GM23248 (cell line): ENCODE measurements around the gene S100G.

Experiments
- EZH2 ChIP-seq: fragments of 200-600 bp; sonication (generic); IDR thresholded peaks from 2 replicates; pipeline ENCODE4 v1.6.1; 2018; ENCODE audit warnings: antibody characterized with exemption, mild to moderate bottlenecking; ENCODE audit not compliant: insufficient read depth, poor library complexity, severe bottlenecking
- EZH2phosphoT487 ChIP-seq: fragments of 200-600 bp; sonication (generic); IDR thresholded peaks from 2 replicates; pipeline ENCODE4 v1.6.1; 2018; ENCODE audit warnings: antibody characterized with exemption, moderate library complexity, mild to moderate bottlenecking, low read depth; ENCODE audit not compliant: insufficient read depth

DNA sequence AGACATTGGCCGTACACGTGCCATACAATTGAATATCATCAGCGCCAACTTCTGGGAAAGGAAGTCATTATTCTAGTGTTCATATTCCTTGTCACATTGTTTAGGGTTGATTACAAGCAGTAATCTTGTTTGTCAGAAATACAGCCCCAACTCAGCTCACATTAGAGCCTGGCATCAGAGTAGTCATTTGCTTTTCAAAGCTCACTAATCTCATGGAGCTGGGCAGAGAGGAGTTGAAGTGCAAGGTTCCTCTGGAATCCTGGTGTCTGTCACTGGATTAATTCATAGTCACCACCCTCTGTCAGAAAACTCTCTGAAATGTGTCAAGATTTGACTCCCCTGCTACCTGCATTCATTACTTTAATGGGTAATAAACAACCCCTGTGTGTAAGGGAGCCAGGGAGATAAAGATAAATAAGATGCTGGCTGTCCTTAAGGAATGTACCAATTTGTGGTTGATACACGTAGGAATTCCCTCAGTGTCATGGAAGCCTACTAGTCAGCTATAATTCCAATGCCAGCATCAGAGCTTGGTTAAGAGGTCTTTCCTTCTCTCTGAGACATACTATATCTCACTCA, 43.7 kb upstream of the S100G start:
- TF ChIP-seq EZH2 (no peak), EZH2phosphoT487 (no peak)
